Activated gamma-delta T cell (primary cell): ENCODE results near the gene CUL3.

Experiments
- DNase-seq: peaks from one replicate; lab custom pipeline; 2025; lab: John Stamatoyannopoulos, UW

CUL3 gene

DNA sequence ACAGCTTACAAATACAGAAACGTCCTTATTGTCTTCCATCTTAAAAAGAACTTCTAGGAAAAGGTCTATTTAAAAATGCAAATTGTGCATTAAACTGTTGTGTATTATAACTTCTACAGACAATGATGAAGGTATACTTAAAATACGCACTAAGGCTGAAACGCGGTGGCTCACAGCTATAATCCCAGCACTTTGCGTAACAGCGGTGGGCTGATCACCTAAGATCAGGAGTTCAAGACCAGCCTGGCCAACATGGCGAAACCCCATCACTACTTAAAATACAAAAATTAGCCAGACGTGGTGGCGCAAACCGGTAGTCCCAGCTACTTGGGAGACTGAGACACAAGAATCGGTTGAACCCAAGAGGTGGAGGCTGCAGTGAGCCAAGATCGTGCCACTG, 4.9 kb downstream of the CUL3 start:
- DNase-seq: no peak

DNA sequence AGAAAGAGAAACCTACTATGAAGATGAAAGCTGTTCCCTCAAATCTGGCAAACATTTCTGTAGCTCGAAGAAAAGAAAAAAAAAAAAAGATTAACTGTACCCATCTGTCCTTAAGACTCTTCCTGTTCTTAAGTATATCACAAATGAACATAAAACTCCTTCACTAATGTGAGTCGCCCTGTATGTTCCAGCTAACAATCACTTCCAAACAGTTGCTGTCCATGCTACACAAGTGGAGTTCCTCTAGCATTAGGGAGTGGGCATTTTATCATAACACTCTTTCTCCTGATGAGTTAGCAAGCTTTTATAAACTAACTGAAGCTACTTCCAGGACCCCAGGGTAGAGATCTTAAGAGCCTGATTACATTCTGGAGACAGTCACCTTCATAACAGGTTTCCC, 5.8 kb downstream of the CUL3 start:
- no peak for DNase-seq

DNA sequence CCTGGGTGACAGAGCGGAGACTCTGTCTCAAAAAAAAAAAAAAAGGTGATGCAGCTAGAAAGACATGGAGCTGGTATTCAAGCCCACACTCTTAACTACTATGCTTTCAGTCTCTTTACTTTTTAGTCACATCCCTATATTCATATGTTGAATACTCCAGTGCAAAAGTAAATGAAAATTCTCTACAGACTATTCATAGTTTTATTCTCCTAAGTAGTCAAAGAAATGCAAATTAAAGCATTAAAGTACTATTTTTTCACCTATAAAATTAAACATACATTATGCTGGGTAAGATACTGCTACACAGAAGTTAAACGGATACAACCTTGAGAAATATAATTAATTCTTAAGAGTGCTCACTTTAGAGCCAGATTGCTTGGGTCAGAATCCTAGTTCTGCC, 7.6 kb downstream of the CUL3 start:
- DNase-seq: no peak

DNA sequence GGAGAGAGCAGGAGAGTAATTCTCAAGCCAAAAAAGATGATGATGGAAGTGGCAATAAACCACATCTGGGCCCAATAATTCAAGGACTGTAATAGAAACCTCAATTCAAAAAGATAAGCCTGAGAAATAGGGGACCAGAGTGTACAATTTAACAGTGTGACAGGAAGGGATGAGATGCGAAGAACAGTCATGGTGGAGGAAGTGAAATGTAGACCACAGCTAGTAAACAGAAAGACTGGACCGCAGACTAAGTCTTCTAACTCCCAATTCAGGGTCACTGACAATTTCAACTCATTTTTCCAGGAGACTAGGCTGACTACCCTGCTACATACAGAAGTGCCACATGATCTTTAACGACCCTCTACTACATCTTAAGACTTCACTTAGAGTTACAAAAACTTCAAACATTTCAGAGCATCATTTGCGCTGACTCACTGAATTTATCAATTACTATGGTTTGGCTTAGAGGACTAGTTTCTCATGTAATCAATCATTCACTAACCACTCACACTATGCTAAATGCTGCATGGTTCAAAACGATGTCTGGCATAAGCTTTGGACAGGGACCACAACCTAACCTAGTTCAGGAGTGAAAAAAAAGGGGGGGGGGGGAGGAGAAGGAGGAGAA, 9.0 kb downstream of the CUL3 start:
- no peak for DNase-seq

DNA sequence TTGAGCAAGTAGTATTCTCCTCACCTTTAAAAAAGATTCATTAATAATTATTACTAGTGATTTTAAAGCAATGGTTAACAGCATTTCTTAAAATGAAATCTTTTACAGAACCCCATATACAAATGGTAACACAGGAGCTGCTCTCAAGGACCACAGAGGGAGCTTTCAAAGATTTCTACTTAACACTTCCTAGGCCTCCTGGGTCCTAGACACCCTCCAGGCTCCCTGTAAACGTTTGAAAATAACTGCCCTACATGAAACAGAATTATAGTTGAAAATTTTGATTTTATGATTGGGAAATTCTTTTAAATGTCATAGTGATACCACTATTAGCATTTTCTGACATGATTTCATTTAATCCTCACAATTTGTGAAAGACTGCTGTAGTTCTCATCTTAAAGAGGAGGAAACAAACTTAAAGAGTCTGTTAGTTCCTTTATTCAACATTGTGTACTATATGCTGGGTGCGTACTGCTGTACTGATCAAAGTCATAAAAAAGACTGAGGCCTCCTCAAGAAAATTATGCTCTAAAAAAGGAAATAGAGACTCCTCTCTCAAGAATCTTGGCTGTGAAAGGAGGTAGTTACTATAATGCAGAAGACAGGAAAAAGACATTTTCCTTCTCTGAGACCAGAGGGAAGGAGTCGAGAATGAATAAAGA, 10.6 kb downstream of the CUL3 start:
- no peak for DNase-seq

DNA sequence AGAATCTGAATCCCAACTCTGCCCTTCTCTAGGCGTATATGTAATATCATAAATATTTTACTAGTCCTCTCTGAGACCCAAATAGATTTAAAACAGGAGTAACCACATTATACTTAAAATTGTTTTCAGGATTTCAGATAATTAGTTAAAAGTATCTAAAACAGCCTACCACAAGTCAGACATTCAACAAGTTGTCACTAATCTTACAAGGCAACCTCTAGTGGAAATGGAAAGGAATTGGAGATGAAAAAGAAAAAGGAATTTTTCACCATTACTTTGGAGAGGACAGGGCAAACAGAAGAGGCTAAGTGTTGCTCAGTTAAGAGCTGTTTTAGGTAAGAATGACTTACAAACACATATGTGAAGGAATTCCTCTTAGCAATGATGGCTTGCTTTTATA, 11.4 kb downstream of the CUL3 start:
- no peak for DNase-seq

DNA sequence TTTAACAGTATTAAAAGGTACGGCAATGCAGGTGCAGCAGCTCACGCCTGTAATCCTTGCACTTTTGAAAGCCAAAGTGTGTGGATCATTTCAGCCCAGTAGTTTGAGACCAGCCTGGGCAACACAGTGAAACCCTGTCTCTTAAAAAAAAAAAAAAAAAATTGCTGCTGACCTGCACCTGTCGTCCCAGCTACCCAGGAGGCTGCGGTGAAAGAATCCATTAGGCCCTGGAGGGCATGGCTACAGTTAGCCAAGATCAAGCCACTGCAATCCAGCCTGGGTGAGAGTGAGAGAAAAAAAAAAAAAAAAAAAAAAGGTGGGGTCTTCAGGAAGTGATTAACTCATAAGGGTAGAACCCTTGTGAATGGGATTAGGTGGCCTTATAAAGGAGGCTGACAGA, 12.8 kb downstream of the CUL3 start:
- DNase-seq: no peak

DNA sequence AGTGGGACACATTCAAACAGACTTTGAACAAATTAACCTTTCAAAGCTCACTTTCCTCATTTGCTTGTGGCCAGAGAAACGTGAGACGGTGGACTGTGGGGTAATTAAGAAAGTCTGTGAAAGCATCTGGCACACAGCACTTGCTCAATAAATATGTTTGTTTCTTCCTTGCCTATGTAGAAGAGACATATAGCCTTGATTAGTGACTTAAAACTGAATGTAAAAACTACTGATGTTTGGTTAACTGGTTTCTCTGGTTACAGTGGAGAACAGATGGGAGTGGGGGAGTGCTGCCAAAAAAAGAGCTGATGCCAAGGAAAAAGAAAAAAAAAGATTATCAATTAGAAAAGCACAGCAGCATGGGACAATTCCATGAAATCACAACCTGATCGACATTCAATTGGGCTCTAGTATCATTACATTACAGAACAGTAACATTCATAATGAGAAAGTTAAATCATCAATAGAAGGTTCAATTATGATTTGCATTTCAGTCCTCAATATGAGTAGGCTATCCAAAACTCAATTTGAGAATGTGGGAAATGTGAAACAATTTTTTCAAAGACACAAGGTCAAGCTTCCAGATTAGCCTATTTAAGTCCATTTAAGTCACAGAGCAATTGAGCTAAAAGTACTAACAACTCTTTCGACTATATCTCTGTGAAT, 14.7 kb downstream of the CUL3 start:
- DNase-seq: no peak

DNA sequence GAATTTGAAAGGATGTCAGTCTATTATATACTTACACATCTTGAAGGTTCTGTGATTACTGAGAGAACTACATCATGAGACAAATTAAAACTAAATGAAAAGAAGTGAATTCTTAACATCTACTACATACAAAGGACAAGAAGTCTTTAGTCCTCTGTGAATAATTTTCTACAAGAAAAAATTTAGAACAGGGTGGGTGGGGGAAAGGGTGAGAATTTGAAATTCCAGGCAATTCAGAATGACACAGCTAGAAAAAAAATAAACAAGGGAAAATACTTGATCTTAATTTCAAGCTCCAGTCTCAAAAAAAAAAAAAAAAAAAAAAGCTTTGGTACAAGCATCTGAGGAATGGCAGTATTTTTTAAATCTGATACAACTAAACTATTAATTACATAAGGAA, 15.5 kb downstream of the CUL3 start:
- no peak for DNase-seq

DNA sequence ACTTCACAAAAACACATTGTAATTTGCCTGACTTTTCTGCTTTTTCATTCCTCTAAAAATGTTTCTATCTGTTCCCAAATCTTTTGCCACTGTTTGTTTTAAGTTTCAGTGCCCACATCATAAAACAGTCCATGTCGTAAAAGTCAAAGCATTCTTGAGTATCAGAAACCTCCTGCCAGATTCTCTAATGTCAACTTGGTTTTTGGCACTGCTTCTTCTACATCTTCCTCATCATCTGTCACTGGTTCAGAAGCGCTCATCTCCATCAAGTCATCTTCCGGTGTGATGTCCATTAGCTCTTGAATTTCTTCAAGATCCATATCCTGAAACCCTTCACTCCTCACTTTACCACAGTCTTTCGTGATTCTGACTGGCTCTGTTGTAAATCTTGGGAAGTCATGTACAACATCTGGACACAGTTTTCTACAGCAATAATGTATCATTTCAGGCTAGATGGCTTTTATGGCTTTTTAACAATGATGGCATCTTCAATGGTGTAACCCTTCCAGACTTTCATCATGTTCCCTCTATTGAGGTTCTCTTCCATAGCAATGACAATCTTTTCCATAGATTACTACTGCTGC, 19.6 kb downstream of the CUL3 start:
- no peak for DNase-seq

DNA sequence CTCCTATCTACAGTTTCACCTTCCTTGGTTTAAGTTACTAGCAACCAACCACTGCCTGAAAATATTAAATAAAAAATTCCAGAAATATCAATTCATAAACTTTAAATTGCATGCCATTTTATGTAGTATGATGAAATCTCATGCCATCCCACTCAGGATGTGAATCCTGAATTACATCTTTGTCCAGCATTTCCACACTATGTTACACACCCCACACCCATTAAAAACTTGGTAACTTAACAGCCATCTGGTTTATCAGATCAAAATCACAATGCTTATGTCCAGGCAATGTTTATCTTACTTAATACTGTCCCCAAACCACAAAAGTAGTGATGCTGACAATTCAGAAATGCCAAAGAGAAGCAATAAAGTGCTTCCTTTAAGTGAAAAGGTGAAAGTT, 21.6 kb downstream of the CUL3 start:
- DNase-seq: no peak

DNA sequence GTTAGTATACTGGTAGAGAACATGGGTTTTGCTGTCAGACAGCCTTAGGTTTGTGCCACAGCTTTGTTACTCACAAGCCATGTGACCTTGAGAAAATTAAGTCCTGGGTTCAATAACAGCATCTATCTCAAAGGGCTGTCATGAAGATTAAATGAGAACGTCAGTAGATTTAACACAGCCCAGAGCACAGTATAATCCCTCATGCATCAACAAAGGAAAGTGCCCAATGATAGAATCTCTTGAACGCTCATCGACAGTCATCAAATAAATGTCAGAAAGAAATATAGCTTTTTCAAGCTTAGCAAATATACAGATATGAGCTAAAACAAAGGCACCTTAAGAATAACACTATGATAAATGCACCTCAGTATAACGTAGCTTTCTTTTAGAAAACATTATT, 22.3 kb downstream of the CUL3 start:
- no peak for DNase-seq

DNA sequence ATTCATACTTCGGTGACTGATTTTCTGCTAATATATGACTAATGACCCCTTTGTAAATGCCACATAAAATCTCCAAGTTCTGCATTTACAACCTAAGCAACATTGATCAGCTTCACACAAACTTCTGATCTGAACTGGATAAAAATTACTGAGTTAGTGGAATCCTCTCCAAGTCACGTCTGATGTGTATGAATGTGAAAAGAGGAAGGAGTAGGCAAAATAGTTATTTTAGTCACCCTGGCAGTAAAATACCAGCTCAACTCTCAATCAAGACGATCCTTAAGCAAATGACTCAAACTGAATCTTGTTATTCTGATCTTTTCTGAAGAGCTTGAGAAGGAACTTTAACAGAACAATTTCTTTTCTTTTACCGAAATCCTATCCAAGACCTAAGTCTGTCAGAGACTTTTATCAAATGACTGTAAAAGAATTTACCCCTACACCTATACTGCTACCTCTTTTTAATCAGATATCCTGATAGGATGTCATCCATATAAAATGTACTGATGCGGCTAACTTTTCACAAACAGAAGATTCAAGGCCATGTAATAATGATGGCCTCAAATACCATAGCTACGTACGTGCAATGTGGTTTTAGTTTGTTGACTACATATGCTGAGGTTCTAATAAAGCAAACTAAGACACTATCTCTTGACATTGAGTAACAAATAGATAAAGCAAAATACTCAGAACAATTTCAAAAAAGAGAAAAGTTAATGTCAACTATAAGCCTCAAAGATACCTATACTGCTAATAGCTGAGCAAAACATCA, 23.7 kb downstream of the CUL3 start:
- no peak for DNase-seq

DNA sequence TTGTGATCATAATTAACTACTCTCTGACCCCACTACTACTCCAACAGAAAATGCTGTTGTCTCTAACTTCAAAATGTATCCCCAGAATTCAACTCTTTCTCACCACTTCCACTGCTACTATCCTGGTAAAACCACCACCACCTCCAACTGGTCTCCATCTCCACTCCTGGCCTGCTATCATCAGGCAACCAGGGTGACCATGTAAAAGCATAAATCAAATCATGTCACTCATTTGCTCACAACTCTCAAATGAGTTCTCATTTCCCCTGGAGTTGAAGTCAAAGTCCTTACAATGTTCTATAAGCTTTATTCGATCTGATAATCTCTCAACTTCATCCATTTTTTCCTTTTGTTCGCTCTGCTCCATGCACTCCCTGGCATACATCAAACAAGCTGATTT, 24.6 kb downstream of the CUL3 start:
- DNase-seq: no peak

DNA sequence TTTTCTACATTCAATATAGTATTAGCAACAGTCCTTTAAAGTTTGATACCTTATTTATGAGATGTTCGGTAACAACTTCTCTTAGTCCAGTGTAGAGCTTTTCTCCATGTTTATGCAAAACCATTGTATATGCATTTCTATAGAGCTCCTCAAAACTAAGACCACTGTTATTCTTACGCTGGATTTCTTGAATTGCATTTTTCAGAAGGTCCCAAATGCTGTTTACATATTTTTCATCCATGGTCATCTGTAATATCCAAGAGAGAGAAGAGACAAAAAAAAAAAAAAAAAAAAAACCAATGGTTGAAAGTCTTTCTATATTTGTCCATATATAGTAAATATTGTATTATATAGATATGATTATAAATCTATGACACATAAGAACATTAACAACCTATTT, 27.6 kb downstream of the CUL3 start:
- DNase-seq: no peak

DNA sequence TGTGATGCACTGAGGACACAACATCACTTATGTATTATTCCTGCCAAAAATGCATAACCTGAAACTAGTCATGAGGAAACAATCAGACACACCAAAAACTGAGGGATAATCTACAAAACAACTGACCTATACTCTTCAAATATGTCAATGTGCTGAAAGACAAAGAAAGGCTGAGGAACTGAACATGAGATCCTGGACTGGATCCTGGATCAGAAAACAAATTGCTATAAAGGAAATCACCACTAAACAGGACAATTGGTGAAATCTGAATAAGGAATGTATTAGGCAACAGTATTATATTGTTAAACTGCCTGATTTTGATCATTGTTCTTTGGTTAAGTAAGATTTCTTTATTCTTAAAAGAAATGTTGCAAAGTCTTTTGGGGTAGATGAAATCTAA, 28.8 kb downstream of the CUL3 start:
- no peak for DNase-seq

DNA sequence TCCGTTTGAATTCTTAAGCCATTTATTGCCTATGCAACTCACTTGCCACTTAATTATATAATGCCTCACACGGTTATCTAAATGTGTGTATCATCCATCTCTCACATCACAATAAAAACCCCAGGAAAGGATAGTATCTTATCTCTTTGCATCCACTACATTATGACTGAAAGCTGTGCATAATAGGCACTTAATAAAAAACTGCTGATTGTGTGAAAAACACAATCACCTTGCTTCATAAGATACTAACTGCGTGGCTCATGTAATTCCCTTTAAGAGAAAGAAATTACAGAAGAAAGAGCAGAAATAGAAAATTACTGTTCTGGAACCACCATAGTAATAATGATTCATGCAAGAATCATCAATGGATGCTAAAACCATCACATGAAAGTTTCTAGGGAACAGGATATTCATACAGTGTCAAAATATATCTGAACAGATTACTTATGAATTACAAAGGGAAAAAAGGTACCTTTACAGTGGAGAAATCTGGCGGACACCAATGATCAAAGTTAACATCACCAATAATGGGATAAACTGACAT, 29.3 kb downstream of the CUL3 start:
- DNase-seq: no peak

DNA sequence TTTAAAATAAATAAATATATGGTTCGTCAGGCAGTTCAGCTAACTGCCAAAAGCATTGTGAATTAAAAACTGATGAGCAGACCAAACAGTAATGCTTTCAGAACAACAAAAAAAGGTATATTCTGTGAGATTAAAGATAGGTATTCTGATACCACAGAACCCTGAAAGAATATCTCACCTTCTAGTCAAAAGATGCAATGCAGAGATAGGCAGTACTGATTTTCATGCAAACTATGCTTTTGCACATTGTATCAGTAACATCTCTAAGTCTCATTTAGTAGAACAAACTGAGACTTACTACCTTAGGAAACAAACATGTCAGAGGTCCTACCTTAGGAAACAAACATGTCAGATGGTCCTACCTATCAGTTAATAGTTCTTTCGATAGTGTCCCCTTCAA, 32.4 kb downstream of the CUL3 start:
- DNase-seq: no peak

DNA sequence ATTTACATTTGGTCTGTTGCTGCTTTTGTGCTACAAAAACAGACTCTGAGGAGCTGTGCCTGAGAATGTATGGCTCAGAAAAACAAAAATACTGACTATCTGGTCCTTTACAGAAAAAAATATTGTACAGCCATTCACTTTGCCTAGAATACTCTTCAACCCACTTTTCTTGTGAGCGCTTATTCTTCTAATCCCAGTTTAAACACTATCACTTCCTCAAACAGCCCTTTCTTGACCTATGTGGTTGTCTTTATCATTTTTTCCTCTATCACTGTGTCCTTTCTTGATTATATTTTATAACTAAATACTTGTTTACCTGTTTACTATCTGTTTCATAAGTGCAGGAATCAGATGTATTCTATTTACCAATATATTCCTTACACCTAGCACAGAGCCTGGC, 33.5 kb downstream of the CUL3 start:
- DNase-seq: no peak

DNA sequence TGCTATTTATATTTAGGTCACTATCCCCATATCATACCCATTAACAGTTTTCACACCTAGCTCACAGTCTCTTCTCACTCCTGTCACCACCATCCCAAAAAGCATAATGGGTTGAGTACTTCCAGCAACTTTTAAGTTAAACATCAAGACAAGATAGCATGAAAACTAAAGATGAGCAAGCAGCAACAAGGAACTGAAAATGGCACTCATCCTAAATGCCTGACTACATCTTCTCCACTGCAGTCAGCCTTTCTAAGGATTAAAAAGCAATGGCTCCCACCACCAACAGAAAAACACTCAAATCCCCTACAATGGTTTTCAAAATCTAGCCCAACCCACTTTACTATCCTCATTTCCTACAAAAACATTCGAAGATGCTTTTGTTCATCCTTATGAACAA, 38.2 kb downstream of the CUL3 start:
- DNase-seq: no peak

DNA sequence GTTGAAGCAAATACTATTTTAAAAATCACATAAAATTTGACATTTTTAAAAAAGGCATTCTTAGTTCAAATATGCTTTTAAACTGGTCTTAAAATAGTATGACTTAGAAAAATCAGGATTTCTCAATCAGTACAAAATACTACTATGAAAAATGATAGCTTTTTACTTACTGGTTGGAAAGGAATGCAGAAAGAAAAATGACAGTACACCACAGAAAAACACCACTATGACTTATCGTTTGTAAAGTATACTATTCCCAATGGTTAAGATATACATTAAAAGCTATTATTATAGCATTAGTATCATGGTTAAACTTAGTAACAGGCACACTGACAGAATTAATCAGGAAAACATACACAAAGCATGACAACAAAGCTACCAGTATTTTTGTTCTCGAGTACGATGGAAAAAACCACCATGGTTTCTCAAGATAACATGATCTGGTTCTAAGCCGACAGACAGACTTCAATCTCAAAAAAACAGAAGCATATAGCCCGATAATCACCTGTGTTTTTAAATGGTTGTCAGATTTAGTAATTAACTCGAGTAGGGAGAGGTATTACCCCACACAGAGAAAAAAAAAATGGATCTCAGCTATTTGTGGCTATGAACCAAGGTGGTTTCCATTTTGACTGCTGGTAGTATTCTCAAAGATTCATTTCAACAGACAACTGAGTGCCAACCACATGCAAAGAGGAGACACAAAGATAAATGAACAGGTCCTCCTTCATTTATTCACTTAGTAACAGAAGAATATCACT, 39.1 kb downstream of the CUL3 start:
- no peak for DNase-seq

DNA sequence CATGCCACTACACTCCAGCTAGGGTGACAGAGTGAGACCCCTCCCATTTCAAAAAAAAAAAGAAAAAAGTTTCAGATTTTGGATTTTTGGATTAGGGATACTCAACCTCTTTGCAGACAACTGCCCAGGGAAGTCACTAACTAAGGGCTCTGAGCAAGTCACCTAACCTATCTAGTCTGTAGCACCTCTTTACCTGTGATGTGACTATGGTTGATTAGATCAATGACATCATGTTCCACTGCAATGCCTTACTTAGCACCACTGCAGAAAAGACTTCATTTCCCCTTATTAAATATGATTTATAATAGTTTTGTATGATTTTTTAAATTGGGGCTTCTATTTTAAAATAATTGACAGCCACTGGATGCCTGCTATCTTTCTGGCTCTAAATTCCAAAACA, 41.2 kb downstream of the CUL3 start:
- no peak for DNase-seq
